Amygdala (tissue), 56 donors: Measurements from ENCODE around the gene OR7C1.
"Not testable (repeated sequence)": the region's sequence is repeated elsewhere in the genome, so short reads cannot be mapped to it uniquely, and the experiment has no call there.

ENCODE experiments used
- DNase-seq, 56 donors: peaks; one replicate each; lab custom pipeline; 2025; lab: John Stamatoyannopoulos, UW

The OR7C1 gene

GRCh38 chr19:14785102-14785793 is 49.7 kb downstream of the OR7C1 start:
- DNase-seq = peak in 5 of 56 donors; percentile 2 to 23 (median 9)

- DNase-seq = peak in 16 of 56 donors; percentile 1 to 37 (median 16)
Observed at GRCh38 chr19:14784730-14785101, 50.3 kb downstream of the OR7C1 start.

- DNase-seq = not testable (repeated sequence)
Observed at GRCh38 chr19:14783410-14783998, 51.5 kb downstream of the OR7C1 start.

DNA sequence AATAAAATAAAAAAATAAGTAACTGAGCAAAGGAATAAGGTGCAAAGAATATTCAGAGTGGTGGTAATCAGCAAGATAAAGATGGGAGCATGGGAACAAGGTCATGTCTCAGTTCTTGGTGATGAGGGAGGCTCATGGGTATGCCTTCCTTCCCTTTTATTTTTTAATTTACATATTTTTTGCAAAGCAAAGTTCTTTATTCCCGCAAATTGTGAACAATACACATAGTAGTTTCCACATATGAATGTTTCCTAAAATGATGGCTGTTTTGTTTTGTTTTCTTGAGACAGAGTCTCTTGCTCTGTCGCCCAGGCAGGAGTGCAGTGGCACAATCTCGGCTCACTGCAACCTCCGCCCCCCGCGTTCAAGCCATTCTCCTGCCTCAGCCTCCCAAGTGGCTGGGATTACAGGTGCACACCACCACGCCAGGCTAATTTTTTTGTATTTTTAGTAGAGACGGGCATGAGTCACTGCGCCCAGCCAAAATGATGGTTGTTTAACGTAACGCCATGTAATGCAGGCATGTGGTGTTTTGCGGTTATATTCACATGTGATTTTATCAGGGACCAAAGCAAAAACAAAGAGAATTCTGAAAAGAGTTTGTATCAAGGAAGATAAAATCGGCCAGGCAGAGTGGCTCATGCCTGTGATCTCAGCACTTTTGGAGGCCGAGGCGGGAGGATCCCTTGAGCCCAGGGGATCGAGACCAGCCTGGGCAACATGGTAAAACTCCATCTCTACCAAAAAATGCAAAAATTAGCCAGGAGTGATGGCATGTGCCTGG is 52.2 kb downstream of the OR7C1 start:
- DNase-seq = no peak

- DNase-seq = not testable (repeated sequence)
Observed at GRCh38 chr19:14781713-14782536, 53.1 kb downstream of the OR7C1 start.

GRCh38 chr19:14780622-14781225 is 54.3 kb downstream of the OR7C1 start:
- DNase-seq = not testable (repeated sequence)

DNA sequence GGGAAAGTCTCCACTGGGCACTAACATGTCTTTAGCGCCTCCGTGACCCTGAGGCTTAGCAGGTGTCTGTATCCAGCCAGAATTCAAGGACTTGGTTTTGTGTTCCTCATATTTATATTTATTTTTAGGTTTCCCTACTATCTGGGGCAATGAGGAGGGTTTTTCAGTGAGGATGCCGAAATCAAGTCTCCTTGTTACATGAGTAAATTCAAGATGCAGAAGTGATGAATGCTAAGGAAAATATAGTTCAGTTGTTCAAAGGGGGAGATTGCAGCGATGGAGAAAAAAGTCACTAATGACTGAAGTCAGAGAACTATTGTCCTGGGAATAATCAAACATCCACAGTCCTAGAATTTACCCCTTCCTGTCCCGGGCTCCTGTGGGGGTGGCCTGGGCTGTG is 55.8 kb downstream of the OR7C1 start:
- DNase-seq = no peak

GRCh38 chr19:14778110-14778845 is 56.7 kb downstream of the OR7C1 start, which contains the start of gene ADGRE2:
TSS of gene ADGRE2 (minus strand) at chr19:14778560. CDS start at chr19:14776756, 1,804 bp downstream.
- DNase-seq = not testable (repeated sequence)

- not testable (repeated sequence) for DNase-seq
Observed at GRCh38 chr19:14777645-14778044, 57.3 kb downstream of the OR7C1 start.

DNA sequence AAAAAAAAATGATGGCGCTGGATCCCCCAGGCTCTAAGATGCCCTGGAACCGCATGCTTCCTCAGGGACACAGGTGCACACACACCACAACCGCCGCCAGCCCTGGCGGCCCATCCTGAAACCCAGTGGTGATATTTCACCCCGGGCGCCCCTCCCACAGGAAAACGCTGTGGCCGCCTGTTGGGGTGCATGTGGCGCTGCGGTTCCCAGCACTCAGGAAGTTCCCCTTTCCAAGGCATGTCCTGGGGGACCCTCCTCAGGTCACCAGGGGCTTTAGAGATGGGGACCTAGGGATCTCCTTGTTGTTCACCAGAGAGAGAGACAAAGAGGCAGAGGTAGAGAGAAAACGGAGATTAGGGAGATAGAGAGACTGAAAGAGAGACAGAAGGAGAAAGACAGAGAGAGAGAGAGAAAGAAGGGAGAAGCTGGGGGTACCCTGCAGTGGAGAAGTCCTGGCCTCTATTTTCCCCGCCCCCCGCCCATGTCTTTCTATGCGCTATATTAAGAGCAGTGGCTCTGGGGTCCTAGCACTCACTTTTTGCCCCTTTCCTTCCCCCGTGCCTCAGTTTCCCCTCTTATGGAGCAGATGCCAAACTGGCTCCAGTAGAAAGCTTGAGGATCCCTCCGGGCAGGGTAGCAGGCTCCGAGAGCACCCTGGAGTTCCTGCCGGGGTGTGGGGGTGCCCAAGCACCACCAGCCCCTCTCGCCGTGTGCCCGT is 59.0 kb downstream of the OR7C1 start:
- peak in 6 of 56 donors; percentile 2 to 31 (median 12) for DNase-seq

GRCh38 chr19:14775326-14775725 is 59.7 kb downstream of the OR7C1 start:
- not testable (repeated sequence) for DNase-seq

GRCh38 chr19:14774373-14774772 is 60.6 kb downstream of the OR7C1 start:
- DNase-seq = no peak

DNA sequence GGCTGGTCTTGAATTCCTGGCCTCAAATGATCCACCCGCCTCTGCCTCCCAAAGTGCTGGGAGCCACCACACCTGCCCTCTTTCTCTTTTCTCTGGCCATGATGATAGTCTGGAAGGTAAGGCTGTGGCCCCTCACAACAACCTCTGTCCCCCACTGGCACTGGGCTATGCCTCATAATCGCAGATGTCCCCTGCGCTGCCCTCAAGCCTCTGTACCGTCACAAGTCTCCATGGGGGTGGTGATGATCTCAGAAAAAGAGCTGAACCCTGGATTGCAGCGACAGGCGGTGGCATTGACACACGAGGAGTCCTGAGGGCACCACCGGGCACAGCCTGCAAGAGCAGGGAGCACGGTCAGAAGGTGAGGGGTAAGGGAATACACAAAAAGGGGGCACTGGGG is 61.3 kb downstream of the OR7C1 start:
- not testable (repeated sequence) for DNase-seq

DNA sequence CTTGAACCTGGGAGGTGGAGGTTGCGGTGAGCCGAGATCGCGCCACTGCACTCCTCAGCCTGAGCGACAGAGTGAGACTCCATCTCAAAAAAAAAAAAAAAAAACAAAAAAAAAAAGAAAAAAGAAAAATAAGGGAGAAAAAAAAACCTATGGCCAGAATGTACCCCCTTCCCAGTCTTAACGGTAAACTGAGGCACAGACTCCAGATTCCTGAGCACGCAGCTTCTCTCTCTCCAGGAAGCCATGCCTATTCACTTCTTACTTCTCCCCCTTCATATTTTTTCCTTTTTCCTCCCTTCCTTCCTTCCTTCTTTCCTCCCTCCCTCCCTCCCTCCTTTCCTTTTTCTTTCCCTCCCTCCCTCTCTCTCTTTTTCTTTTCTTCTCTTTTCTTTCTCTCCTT is 62.0 kb downstream of the OR7C1 start:
- DNase-seq = no peak

GRCh38 chr19:14772467-14772866 is 62.5 kb downstream of the OR7C1 start:
- no peak for DNase-seq

GRCh38 chr19:14770944-14771839 is 63.8 kb downstream of the OR7C1 start:
- no peak for DNase-seq

DNA sequence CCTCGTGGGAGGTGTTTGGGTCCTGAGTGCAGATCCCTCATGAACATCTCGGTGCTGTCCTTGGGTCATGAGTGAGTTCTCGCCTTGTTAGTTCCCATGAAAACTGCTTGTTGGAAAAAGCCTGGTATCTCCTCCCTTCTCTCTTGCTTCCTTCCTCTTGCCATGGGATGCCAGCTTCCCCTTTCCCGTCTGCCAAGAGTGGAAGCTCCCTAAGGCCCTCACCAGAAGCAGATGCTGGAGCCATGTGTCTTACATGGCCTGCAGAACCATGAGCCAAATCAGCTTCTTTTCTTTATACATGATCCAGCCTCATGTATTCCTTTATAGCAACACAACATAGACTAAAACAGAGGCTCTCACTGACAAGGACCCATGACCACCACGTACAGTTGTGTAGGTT is 64.8 kb downstream of the OR7C1 start:
- no peak for DNase-seq

- no peak for DNase-seq
Observed at GRCh38 chr19:14769201-14769600, 65.8 kb downstream of the OR7C1 start.
